ENCODE results near the gene FAM136A. TPM values are rescaled to one million over a fixed set of nuclear protein-coding genes. Genes with fewer than 3 reads are reported as not detected.
A peak's percentile ranks its signal among the peaks of the same experiment; 100 is the strongest.

Gene FAM136A
- total and polyA plus RNA-seq, 10 of the 15 experiments (the other 5 are each of a cell fraction or from before 2014, with no cell fraction given) = 69.3 to 173 (median 107) TPM

- TF ChIP-seq ATF2 (IDR thresholded peaks at IDR 0.05; ENCODE audit: low read length) = no peak
- peak; percentile 55; the same call in 1 of the 2 replicates for TF ChIP-seq CBFB (IDR thresholded peaks at IDR 0.05; ENCODE audit: low read depth)
- no peak for TF ChIP-seq NFIC (IDR thresholded peaks at IDR 0.05; ENCODE audit: low read depth, low read length)
- peak; percentile 83 for TF ChIP-seq NKRF (conservative IDR thresholded peaks at IDR 0.05)
- TF ChIP-seq SPI1 (IDR thresholded peaks at IDR 0.05; ENCODE audit: borderline replicate concordance, insufficient read depth, low read depth, low read length) = no peak
- TF ChIP-seq BCL3 (IDR thresholded peaks at IDR 0.05; ENCODE audit: borderline replicate concordance, insufficient read depth, low read depth, low read length, poor library complexity, severe bottlenecking) = no peak
- TF ChIP-seq NRF1 (conservative IDR thresholded peaks at IDR 0.05; ENCODE audit: low read depth, low read length) = peak; percentile 94
- TF ChIP-seq HDGF (IDR thresholded peaks at IDR 0.05) = 0 out of 2 replicates have a peak, but pooled peaks have one; percentile 48
- TF ChIP-seq CREB1 (IDR thresholded peaks at IDR 0.05; ENCODE audit: low read depth) = 0 out of 2 replicates have a peak, but pooled peaks have one; percentile 8
- TF ChIP-seq RELB (IDR thresholded peaks at IDR 0.05; ENCODE audit: low read depth) = peak; percentile 65; the same call in 1 of the 2 replicates
- TF ChIP-seq MLLT1 (IDR thresholded peaks at IDR 0.05) = peak; percentile 65; the same call in 1 of the 2 replicates
- TF ChIP-seq POLR2AphosphoS2 (IDR thresholded peaks at IDR 0.05; ENCODE audit: low read depth, low read length) = peak; percentile 54; the same call in 1 of the 2 replicates
- TF ChIP-seq POU2F2 (IDR thresholded peaks at IDR 0.05; ENCODE audit: borderline replicate concordance, low read depth, low read length) = peak; percentile 22; the same call in 2 of the 3 replicates
- peak; percentile 45; the same call in 1 of the 2 replicates for TF ChIP-seq DPF2 (IDR thresholded peaks at IDR 0.05)
- TF ChIP-seq ZNF384 (IDR thresholded peaks at IDR 0.05; ENCODE audit: borderline replicate concordance, low read depth, low read length) = no peak
- TF ChIP-seq YY1 (IDR thresholded peaks at IDR 0.05; ENCODE audit: low read depth, low read length) = peak; percentile 98
- peak; percentile 94 for TF ChIP-seq SMAD5 (IDR thresholded peaks at IDR 0.05; ENCODE audit: low read depth)
- TF ChIP-seq SMARCA5 (IDR thresholded peaks at IDR 0.05) = peak; percentile 88
- TF ChIP-seq STAT1 (conservative IDR thresholded peaks at IDR 0.05) = 0 out of 2 replicates have a peak, but pooled peaks have one; percentile 49
- TF ChIP-seq NR2C1 (IDR thresholded peaks at IDR 0.05) = peak; percentile 82
- TF ChIP-seq TAF1 (IDR thresholded peaks at IDR 0.05; ENCODE audit: borderline replicate concordance, low read depth, low read length) = peak; percentile 88
- TF ChIP-seq RUNX3 (IDR thresholded peaks at IDR 0.05; ENCODE audit: low read length) = peak; percentile 24; the same call in 1 of the 2 replicates
- TF ChIP-seq BACH1 (IDR thresholded peaks at IDR 0.05; ENCODE audit: borderline replicate concordance) = peak; percentile 59; the same call in 1 of the 2 replicates
- peak; percentile 89 for TF ChIP-seq POLR2A (IDR thresholded peaks at IDR 0.05; ENCODE audit: low read depth, low read length)
Measured at GRCh38 chr2:70248181-70248847, 53.6 kb downstream of the FAM136A start, which contains the start of gene TIA1 (continued).
